HG03196 (cell line): ENCODE data around the gene LMO1.

Source experiments
- ATAC-seq: cut with Tn5 transposase; IDR thresholded peaks from one replicate; pipeline ENCODE4 v1.9.1; 2021; ENCODE audit not compliant: unreplicated experiment

Gene LMO1

DNA sequence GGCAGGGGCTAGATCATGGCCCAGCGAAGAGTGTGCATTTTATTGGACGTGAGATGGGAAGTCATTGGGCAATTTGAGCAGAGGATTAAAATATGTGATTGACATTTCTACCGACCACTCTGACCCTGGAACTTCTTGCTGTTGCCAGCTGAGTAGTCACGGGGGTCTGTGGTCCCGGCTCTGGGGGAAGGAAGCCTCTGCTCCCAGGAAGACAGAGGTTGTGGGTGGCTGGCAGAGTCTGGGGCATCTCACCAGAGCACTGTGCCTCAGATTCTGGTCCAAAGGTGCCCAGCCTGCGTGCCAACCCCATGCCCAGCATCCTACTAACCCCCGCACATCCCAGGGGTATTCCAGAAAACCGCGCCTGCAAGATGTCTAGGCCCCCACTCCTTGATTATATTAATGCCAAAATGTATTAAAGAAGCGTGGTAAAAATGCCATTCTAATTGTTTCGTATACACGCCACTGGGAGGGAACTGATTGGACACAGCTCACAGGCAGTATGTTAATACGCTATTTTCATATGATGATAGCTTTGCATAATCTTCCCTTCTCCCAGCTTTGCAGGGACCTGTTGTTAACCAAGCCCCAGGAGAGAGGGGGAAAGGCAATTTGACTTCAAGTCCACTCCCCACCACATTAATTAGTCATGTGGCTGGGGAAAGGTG is 25.3 kb upstream of the LMO1 start:
- no peak for ATAC-seq

- no peak for ATAC-seq
Observed at GRCh38 chr11:8288166-8288772, 24.6 kb upstream of the LMO1 start.

GRCh38 chr11:8287703-8288102 is 24.0 kb upstream of the LMO1 start:
- no peak for ATAC-seq

- ATAC-seq: no peak
Observed at GRCh38 chr11:8287297-8287696, 23.6 kb upstream of the LMO1 start.

- no peak for ATAC-seq
Observed at GRCh38 chr11:8286886-8287285, 23.2 kb upstream of the LMO1 start.

- no peak for ATAC-seq
Observed at GRCh38 chr11:8285796-8286195, 22.1 kb upstream of the LMO1 start.

DNA sequence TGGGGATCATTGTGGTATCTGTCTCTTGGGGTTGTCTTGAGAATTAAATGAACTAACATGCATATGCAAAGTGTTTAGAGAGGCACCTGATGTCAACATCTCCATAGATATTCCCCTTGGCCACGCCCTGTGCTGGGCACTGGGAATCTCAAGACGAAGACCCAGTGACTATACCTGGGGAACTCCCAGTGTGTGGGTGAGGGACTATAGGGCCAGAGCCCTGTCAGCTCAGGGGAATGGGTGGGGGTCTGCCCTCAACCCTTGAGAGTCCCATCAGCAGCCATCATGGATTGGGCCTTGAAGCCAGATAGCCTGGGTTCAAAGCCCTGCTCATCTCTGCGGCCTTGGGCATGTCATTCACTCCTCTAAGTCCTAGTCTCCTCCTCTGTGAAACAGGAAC is 21.6 kb upstream of the LMO1 start:
- ATAC-seq: no peak

DNA sequence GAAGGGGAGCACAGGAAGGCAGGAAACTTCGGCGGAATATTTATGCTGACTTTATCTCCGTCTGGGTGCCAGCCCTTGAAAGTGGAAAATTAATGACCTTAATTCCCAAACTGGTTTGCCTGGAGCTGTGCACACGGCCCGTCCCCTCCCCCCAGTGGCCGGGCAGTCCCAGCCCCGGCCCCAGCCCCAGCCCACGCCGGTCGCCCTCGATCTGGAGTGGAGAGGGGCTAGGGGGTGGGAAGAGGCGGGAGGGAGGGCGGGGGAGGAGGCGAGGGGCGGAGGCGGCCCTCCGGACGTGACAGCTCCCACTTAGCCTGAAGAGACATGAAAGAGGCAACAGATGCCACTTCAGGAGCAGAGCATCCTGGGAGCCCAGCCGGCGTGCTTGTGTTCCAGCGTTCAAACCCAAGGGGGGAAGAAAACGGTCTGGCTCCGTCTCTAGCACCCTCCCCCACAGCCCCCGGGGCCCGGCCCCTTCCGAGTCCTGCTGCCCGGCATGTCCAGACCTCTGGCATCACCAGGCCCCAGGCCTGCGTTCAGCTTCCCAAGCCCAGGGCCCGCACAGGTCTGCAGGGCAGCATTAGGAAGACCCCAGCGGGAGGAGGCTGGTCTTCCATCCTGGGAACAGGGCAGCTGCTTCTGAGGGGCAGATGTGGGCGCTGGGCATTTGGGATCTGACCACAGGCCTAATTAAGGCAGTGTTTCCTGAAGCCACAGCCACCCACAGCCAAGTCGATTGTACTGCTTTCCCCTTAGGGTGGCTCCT is 20.0 kb upstream of the LMO1 start:
- ATAC-seq: no peak

- ATAC-seq: no peak
Observed at GRCh38 chr11:8283100-8283464, 19.4 kb upstream of the LMO1 start.

- no peak for ATAC-seq
Observed at GRCh38 chr11:8282631-8283030, 19.0 kb upstream of the LMO1 start.

DNA sequence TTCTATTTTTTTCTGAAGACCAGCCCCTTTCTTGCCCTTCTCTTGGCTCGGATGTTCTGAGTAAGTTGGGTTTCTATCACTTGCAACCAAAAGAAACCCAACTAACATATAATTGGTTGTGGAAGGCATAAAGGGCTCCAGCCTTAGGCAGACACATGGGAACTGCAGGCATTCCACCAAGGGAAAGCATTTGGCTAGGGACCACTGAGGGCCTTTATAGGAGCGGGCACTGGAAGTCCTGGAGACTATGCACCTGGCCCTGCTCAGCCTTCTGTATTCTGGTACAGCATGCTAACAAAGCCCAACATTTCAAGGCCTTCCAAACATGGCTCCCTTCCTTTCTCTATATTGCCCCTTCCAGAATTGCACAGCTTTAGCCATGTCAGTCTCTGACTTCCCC is 17.6 kb upstream of the LMO1 start:
- no peak for ATAC-seq

DNA sequence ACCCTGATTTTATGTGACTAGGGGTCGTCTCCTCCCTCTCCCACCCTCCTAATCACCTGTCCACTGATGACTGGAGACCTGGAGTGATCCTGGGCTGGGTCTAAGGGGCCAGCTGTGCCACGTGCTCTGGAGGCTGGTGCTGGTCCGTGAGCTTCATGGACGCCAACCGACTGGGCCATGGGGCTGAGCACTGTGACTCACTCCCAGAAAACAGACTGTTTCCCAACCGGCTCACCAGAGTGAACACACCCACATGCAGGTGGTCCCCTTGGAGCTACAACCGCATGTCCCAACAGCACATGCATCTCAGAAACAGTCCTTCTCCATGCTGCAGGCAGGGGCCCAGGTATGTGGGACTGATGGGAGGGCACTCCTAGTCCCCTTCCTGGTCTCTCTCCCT is 14.0 kb upstream of the LMO1 start:
- no peak for ATAC-seq

GRCh38 chr11:8276528-8276927 is 12.8 kb upstream of the LMO1 start:
- no peak for ATAC-seq

DNA sequence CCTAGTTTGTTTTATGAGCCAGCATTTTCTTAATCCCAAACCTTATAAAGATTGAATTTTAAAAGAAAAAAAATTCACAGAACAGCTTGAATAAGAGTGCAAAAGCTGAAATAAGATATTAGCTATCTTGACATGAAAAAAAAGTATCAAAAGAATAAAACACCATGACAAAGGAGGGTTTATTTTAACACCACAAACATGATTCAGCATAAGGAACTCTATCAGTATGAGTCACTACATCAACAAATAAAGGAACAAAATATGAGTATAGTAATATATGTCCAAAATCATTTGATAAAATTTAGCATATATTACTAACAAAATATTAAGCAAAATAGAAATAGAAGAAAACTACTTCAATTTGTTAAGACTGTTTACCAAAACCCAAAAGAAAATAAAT is 9.6 kb upstream of the LMO1 start:
- ATAC-seq: no peak

DNA sequence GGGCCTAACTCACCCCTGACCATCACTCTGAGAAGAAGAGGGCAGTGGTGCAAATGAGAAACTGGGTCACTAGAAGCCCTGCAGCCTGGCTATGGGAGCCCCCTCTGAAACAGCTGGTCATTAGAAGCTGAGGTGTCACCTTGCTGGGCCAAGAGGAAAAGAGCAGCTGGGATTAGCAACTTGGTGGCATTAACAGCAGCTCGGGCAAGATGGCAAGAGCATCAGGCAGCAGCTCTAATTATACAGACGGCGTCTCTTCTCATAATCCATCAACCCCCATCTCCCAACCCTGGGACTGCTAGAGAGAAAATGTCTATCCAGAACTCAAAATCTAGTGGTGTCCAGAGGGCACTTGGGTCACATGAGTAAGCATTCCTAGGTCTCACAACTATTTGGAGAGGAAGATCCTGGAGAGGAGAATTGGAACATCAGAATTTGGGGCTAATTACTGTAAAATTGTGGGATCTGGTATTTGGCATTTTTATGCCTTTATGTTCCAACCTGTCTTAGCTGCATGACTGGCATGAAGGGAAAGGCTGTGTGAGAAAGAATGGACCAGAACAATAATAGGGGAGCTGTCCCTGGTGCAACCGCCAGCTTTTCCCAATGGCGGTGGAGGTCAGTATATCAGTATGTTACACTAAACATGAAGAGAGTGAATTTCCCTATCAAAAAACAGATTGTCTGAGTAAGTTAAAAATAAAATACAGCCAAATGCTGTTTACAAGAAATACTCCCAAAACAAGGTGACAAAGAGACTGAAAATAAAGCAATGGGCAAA is 7.6 kb upstream of the LMO1 start:
- no peak for ATAC-seq

DNA sequence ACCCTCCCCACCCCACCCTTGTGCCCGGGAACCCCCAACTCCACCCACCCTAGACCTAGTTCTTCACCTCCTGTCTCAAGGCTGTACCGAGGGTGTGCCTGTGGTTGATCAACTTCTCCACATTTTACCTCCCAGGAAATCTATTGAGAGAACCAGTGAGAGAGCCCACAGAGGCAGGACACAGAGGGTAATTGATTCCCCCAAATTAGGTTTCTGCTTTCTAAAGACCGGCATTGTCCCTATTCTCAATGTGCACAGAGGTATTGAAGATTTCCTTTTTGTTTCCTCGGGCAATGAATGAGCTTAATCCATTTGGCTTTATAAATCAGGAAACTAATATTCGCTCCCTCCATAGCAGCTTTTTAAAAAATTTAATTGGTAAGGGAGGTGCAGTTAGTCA is 6.0 kb upstream of the LMO1 start:
- ATAC-seq: no peak

GRCh38 chr11:8268530-8269400 is 5.1 kb upstream of the LMO1 start:
- ATAC-seq: no peak

DNA sequence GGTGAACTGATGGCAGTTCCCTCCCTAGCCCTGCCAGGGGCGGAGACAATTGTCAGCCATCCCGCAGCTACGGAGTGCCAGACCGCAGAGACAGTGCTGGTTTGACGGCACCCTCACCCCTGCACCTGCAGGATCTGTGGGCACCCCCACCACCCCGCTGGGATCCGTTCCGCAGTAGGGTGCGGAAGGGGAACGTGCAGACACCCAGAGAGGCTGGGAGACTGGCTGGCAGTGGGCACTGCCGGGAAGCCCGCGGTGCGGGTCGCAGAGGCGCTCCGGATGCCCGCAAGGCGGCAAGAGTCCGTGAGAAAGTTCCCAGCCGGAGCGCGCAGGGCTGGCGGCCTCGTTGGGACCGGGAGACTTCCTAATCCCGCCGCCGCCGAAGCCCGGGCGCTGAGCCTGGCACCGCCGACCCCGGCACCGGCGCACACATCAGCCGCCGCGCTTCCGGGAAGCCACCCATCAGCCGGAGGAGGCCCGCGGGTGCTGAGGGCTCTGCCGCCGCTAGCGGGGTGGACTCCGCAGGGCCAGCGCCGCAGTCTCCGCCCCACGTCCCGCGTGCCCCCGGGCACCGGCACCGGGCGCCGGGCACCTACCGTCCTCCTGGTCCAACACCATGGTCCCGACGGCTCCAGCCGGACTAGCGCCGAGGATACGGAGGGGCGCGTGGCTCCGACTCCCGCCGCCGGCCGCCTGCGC is 4.3 kb upstream of the LMO1 start:
- ATAC-seq: no peak

DNA sequence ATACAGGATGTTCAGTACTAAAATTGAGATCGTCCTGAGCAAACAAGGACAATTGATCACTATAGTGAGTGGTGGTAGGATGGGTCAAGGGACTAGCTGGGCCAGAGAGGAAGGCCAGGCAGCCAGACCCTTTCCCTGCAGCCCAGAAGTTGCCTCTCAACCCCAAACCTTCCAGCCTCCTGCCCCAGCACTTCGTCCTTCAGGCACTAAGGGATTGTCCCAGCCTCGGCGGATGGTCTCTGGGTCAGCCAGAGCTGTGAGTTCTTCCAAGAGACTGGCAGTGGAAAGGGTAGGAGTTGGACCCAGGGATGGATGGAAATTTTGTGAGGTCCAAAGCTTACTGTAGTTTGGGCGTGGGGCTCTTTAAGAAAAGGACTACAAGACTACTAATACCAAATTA is 3.6 kb upstream of the LMO1 start:
- ATAC-seq: no peak
